Stimulated activated CD8-positive, alpha-beta memory T cell treated with anti-CD3 and anti-CD28 coated beads, Interleukin-15, amount 100 ng/mL, for 4 hours (primary cell): ENCODE measurements around the gene XPNPEP1.

Source experiments
- DNase-seq, 2 donors: peaks; one replicate each; pipeline ENCODE4 v3.0.0-alpha.2; 2020; ENCODE audit warnings: low read depth in 2 of 2

XPNPEP1 gene

GRCh38 chr10:109893386-109893785, 29.9 kb downstream of the XPNPEP1 start:
- no peak for DNase-seq

GRCh38 chr10:109892931-109893330, 30.4 kb downstream of the XPNPEP1 start:
- no peak for DNase-seq

GRCh38 chr10:109892117-109892516, 31.2 kb downstream of the XPNPEP1 start:
- DNase-seq, result no peak

- DNase-seq, result no peak
Observed at GRCh38 chr10:109891105-109891504, 32.2 kb downstream of the XPNPEP1 start.

- DNase-seq, result no peak
Observed at GRCh38 chr10:109889867-109890266, 33.4 kb downstream of the XPNPEP1 start.

GRCh38 chr10:109887776-109888175, 35.5 kb downstream of the XPNPEP1 start:
- no peak for DNase-seq

GRCh38 chr10:109887243-109887642, 36.1 kb downstream of the XPNPEP1 start:
- DNase-seq, result no peak

GRCh38 chr10:109886781-109887140, 36.5 kb downstream of the XPNPEP1 start:
- no peak for DNase-seq

- DNase-seq, result no peak
Observed at GRCh38 chr10:109886037-109886780, 37.1 kb downstream of the XPNPEP1 start.

- peak; percentile 23 to 35 for DNase-seq
Observed at GRCh38 chr10:109883859-109884771, 39.2 kb downstream of the XPNPEP1 start.

GRCh38 chr10:109882251-109883057, 40.9 kb downstream of the XPNPEP1 start:
- DNase-seq, result no peak

- no peak for DNase-seq
Observed at GRCh38 chr10:109881769-109882057, 41.6 kb downstream of the XPNPEP1 start.

- no peak for DNase-seq
Observed at GRCh38 chr10:109880886-109881768, 42.2 kb downstream of the XPNPEP1 start.

- no peak for DNase-seq
Observed at GRCh38 chr10:109877546-109877945, 45.8 kb downstream of the XPNPEP1 start.

- no peak for DNase-seq
Observed at GRCh38 chr10:109875828-109876821, 47.2 kb downstream of the XPNPEP1 start.

- DNase-seq, result no peak
Observed at GRCh38 chr10:109875151-109875568, 48.2 kb downstream of the XPNPEP1 start.

- DNase-seq, result no peak
Observed at GRCh38 chr10:109871476-109871875, 51.8 kb downstream of the XPNPEP1 start.

GRCh38 chr10:109866995-109867635, 56.2 kb downstream of the XPNPEP1 start:
- no peak for DNase-seq

- DNase-seq, result no peak
Observed at GRCh38 chr10:109866168-109866994, 56.9 kb downstream of the XPNPEP1 start.
